ENCODE data around the gene WDR35.

GRCh38 chr2:19871836-19872235, 118.1 kb downstream of the WDR35 start:
- TF ChIP-seq CTCF (IDR thresholded peaks at IDR 0.05) (no peak), EP300 (IDR thresholded peaks at IDR 0.05) (no peak)

Measured in suprapubic skin (tissue), 3 donors.